GM06990 (cell line): ENCODE data around the gene PPP1R8.

ENCODE experiments used
- DNase-seq: peaks from one replicate; pipeline ENCODE4 v3.0.0-alpha.2; 2011; ENCODE audit not compliant: insufficient read length; ENCODE audit errors: extremely low read depth
- H3K27me3 ChIP-seq: replicated peaks from 2 replicates; pipeline ENCODE4 v1.6.0; 2011; ENCODE audit warnings: low read length; ENCODE audit not compliant: control insufficient read depth, insufficient read depth
- H3K36me3 ChIP-seq: 2 replicates; pipeline ENCODE4 v1.5.1; 2011; ENCODE audit warnings: low read length; ENCODE audit not compliant: control insufficient read depth, insufficient read depth
- H3K4me3 ChIP-seq: replicated peaks from 2 replicates; pipeline ENCODE4 v1.5.1; 2011; ENCODE audit warnings: low read depth, mild to moderate bottlenecking, control low read depth, low read length
- CTCF ChIP-seq: IDR thresholded peaks from 2 replicates; pipeline ENCODE4 v1.5.1; 2011; ENCODE audit warnings: low read length, control low read depth, mild to moderate bottlenecking, inconsistent platforms; ENCODE audit not compliant: insufficient read depth, poor library complexity, severe bottlenecking

The PPP1R8 gene

DNA sequence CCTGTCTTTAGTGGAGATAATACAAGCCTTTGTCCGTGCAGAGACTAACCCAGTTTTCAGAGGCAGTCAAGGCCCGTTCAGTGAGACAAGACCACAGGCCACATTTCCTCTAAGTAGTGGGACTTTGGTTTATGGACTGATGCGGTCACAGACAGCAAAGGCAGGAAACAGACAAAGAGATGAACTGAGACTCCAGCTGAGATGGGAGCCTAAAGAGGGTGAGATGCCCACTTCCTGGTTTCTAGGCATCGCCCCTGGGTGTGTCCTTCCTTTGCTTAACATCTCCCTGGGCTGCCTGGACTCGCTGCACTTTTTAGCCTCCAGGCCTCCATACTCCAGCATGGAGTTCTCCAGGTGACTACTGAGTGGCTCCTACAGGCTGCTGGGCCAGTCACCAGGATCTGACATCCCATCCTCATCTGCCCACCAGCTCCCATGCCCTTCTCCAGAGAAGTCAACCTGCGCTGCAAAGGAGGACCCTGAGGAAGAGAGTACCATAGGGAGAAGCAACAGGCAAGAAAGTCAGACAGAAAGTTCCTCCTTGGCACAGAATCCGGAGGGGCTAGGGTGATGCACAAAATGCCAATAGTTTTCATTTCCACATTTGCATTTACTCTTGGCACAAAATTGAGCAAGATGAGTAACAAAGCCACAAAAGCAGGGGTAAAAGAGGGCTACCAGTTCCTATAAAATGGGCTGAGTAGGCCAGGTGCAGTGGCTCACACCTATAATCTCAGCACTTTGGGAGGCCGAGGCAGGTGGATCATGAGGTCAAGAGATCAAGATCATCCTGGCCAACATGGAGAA is 56.8 kb downstream of the PPP1R8 start:
- Histone ChIP-seq H3K27me3 (no peaks in the 10 kb centered on the region), H3K36me3 (peaks cover 29% of the 10 kb centered on the region), H3K4me3 (no peak overlapping the region)
- DNase-seq, result peak; percentile 55
- TF ChIP-seq CTCF, result no peak

DNA sequence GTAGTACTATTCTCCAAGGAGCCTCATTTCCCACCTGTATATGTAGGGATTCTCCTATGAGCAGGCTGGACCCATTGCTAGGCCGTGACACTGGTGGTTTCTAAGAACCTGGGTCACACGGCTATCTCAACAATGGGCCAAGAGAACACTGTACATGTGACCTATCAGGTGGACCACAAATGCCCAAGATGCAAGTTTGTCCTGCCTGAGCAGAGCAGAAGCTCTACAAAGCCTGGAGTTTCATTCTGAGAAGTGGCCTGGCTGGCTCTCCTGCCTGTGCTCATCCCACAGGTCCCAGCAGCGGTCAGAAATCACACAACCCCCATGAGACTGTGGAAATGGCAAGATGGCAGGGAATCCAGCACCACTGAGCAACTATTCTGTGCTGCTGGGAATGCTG is 58.9 kb downstream of the PPP1R8 start:
- Histone ChIP-seq H3K4me3 (no peak overlapping the region), H3K27me3 (no peaks in the 10 kb centered on the region), H3K36me3 (peaks cover 25% of the 10 kb centered on the region)
- no peak for TF ChIP-seq CTCF
- no peak for DNase-seq

DNA sequence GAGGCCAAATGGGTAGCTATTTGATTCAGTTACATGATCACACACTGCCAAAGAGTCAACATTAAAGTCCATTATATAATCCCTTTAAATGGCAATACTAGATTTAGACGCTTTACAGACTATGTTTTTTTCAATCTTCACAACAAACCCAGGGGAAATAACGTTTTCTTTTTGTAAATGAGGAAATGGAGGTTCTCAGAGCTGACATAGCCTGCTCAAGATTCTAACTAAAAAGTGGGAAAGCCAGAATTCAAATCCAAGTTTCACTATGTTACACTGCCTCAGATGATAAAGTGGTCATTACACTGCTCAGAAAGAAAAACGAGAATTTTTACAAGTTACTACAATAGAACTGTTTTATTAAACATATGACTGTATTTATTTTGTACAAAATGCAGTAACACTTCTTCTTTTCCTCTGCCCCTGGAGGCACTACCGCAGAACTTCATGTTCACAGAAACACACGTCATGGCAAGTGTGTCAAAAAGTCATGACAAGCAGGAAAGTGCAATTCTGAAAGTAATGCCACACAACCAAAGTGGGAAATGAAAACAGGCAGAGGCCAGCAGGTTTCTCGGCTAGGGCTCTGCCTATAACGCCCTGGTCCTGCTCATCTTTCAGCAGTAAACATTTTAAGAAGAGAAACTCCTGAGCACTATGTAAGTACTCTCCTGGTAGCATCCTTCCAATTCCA is 60.8 kb downstream of the PPP1R8 start:
- peak; percentile 26 for TF ChIP-seq CTCF
- Histone ChIP-seq H3K27me3 (no peaks in the 10 kb centered on the region), H3K36me3 (peaks cover 16% of the 10 kb centered on the region), H3K4me3 (peak overlapping the region; percentile 26; the same call in 1 of the 2 replicates)
- peak; percentile 63 for DNase-seq

- no peak for TF ChIP-seq CTCF
- Histone ChIP-seq H3K27me3 (no peaks in the 10 kb centered on the region), H3K4me3 (no peak overlapping the region), H3K36me3 (peaks cover 15% of the 10 kb centered on the region)
- no peak for DNase-seq
Measured at GRCh38 chr1:27894521-27894920, 63.9 kb downstream of the PPP1R8 start.
